ENCODE results near the gene DCTD. TPM values are rescaled to one million over a fixed set of nuclear protein-coding genes. Genes with fewer than 3 reads are reported as not detected.

Gene DCTD
- total and polyA plus RNA-seq, 2 of the 13 experiments (the other 11 are each of a cell fraction or from before 2014, with no cell fraction given): 85.1 to 95.3 TPM

DNA sequence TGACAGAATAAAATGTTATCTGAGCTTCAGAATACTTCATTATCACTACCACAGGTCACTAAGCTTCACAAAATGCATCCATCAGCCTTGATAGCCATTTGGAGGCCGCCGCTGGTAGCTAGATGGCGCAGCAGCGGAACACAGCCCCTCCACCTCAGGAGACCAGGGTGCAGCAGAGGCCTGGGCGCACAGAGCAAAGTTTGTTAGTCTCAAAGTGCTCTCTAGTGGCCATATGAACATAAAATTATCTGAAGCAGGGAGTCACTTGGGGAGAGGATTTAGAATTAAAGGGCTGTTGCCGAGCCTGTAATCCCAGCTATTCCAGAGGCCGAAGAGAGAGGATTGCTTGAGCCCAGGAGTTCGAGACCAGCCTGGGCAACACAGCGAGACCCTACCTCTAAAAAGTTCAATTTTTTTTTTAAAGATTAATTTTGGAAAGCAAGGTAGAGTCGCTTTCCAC, 8.1 kb upstream of the DCTD start:
- intact Hi-C loops (cut with micrococcal nuclease; ENCODE audit: unreplicated experiment) (loop anchor here (1.0 to 2.0 kb wide), 4 partner anchors 48 to 447 kb away; no protein-coding TSS in a partner anchor), in situ Hi-C loops (cut with HindIII; ENCODE audit: extremely low pct_ligation_motif_present, low pct_unique_long_range_greater_than_20kb) (no loop called here)
- Histone ChIP-seq H3K27ac (ENCODE audit: extremely low read length, insufficient read depth, low read length) (no peak overlapping the region), H3K79me2 (ENCODE audit: insufficient read depth, low read length) (no peaks in the 10 kb centered on the region), H4K20me1 (ENCODE audit: insufficient read depth, low read length) (no peaks in the 10 kb centered on the region), H3K4me1 (ENCODE audit: insufficient read depth, low read length) (peaks cover 22% of the 10 kb centered on the region), H3K9ac (ENCODE audit: insufficient read depth, low read depth, low read length) (no peak overlapping the region), H3K27me3 (ENCODE audit: control insufficient read depth in 1 of 2, insufficient read depth in 2 of 2, low read length in 2 of 2) (peaks cover 0 to 3% of the 10 kb centered on the region in 2 experiments; a peak in 1 of 5 replicates), H3K36me3 (replicated peaks in 1 of 2; ENCODE audit: control insufficient read depth in 1 of 2, insufficient read depth in 2 of 2, low read length in 2 of 2) (no peaks in the 10 kb centered on the region), H3K4me2 (ENCODE audit: low read depth, low read length) (no peak overlapping the region), H2AFZ (ENCODE audit: low read length) (no peak overlapping the region), H3K4me3 (replicated peaks in 1 of 3; ENCODE audit: insufficient read depth in 1 of 3, low read depth in 2 of 3, low read length in 3 of 3) (no peak overlapping the region), H3K9me3 (ENCODE audit: low read length) (no peaks in the 10 kb centered on the region)
- CTCF ChIA-PET (ENCODE audit: low intra/inter-chr PET ratio, low total read pairs): interaction anchor here (1.2 to 1.6 kb wide), 7 partner anchors 9 to 447 kb away, joined by 3 to 17 read pairs (median 6); partner anchors contain the start of gene DCTD
- FAIRE-seq: peak; percentile 95
- 10% methylated on average over 10 of the region's 10 CpGs for WGBS (ENCODE audit: low lambda C conversion rate)
- POLR2A ChIA-PET: interaction anchor here (1.6 to 1.7 kb wide), 2 partner anchors 9 to 27 kb away, joined by 4 to 6 read pairs; partner anchors contain the start of gene DCTD
- peak; percentile 97 for ATAC-seq
- BruUV-seq (replicated peaks): no TSS peak
- DNase-seq (ENCODE audit: low spot score): peak; percentile 89
- peak; percentile 79; the same call in 1 of the 2 replicates for TF ChIP-seq MIXL1 (CRISPR knock-in tag; IDR thresholded peaks at IDR 0.05)
- no peak; the same call in 1 of the 2 replicates for TF ChIP-seq ELF4 (CRISPR knock-in tag; IDR thresholded peaks at IDR 0.05; ENCODE audit: borderline replicate concordance)
- 0 out of 2 replicates have a peak, but pooled peaks have one; percentile 23 for TF ChIP-seq ZKSCAN1 (IDR thresholded peaks at IDR 0.05; ENCODE audit: low read length)
- TF ChIP-seq GATA4 (IDR thresholded peaks at IDR 0.05; ENCODE audit: borderline replicate concordance, low read depth): no peak
- TF ChIP-seq PRDM4 (CRISPR knock-in tag; IDR thresholded peaks at IDR 0.05; ENCODE audit: borderline replicate concordance): no peak
- peak; percentile 37; the same call in 1 of the 2 replicates for TF ChIP-seq FOXP4 (CRISPR knock-in tag; IDR thresholded peaks at IDR 0.05)
- no peak for TF ChIP-seq KAT2B (IDR thresholded peaks at IDR 0.05; ENCODE audit: borderline replicate concordance, low read depth, low read length)
- no peak for TF ChIP-seq GLI4 (CRISPR knock-in tag; IDR thresholded peaks at IDR 0.05; ENCODE audit: borderline replicate concordance)
- TF ChIP-seq ZNF446 (CRISPR knock-in tag; IDR thresholded peaks at IDR 0.05): no peak
- TF ChIP-seq, protein P1, sequence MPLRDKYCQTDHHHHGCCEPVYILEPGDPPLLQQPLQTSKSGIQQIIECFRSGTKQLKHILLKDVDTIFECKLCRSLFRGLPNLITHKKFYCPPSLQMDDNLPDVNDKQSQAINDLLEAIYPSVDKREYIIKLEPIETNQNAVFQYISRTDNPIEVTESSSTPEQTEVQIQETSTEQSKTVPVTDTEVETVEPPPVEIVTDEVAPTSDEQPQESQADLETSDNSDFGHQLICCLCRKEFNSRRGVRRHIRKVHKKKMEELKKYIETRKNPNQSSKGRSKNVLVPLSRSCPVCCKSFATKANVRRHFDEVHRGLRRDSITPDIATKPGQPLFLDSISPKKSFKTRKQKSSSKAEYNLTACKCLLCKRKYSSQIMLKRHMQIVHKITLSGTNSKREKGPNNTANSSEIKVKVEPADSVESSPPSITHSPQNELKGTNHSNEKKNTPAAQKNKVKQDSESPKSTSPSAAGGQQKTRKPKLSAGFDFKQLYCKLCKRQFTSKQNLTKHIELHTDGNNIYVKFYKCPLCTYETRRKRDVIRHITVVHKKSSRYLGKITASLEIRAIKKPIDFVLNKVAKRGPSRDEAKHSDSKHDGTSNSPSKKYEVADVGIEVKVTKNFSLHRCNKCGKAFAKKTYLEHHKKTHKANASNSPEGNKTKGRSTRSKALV (CRISPR knock-in tag; IDR thresholded peaks at IDR 0.05): peak; percentile 27; the same call in 1 of the 2 replicates
- TF ChIP-seq, protein P2, sequence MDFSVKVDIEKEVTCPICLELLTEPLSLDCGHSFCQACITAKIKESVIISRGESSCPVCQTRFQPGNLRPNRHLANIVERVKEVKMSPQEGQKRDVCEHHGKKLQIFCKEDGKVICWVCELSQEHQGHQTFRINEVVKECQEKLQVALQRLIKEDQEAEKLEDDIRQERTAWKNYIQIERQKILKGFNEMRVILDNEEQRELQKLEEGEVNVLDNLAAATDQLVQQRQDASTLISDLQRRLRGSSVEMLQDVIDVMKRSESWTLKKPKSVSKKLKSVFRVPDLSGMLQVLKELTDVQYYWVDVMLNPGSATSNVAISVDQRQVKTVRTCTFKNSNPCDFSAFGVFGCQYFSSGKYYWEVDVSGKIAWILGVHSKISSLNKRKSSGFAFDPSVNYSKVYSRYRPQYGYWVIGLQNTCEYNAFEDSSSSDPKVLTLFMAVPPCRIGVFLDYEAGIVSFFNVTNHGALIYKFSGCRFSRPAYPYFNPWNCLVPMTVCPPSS (IDR thresholded peaks at IDR 0.05): no peak
- peak; percentile 53; the same call in 1 of the 2 replicates for TF ChIP-seq ARID5B (CRISPR knock-in tag; IDR thresholded peaks at IDR 0.05)

Data from HepG2 (cell line).